Activated CD4-positive, alpha-beta memory T cell treated with anti-CD3 and anti-CD28 coated beads for 36 hours (primary cell): ENCODE data around the gene GLP2R. TPM values are rescaled to one million over a fixed set of nuclear protein-coding genes. Genes with fewer than 3 reads are reported as not detected.
"Not testable (repeated sequence)": the region's sequence is repeated elsewhere in the genome, so short reads cannot be mapped to it uniquely, and the experiment has no call there.

Experiments used
- CTCF ChIA-PET: fragments of 350-600 bp; sonication (Branson Sonifier 250); formaldehyde crosslinking; loops from one replicate; lab custom pipeline; 2021; ENCODE audit warnings: antibody characterized with exemption, inconsistent platforms; lab: Charles Lee
- POLR2A ChIA-PET: fragments of 350-600 bp; sonication (Branson Sonifier 250); formaldehyde crosslinking; loops from one replicate; lab custom pipeline; 2021; ENCODE audit warnings: antibody characterized with exemption; lab: Charles Lee
- DNase-seq: peaks from one replicate; pipeline ENCODE4 v3.0.0-alpha.2; 2020
- H3K27ac Mint-ChIP-seq: one replicate; pipeline ENCODE4 v1.8.0; 2021; ENCODE audit warnings: mixed read lengths
- H3K27me3 Mint-ChIP-seq: one replicate; pipeline ENCODE4 v1.8.0; 2021; ENCODE audit warnings: mixed read lengths
- H3K36me3 Mint-ChIP-seq: one replicate; pipeline ENCODE4 v1.8.0; 2021; ENCODE audit warnings: mixed read lengths
- H3K4me1 Mint-ChIP-seq: one replicate; pipeline ENCODE4 v1.8.0; 2021; ENCODE audit warnings: low read depth, mixed read lengths
- H3K4me3 Mint-ChIP-seq: one replicate; pipeline ENCODE4 v1.8.0; 2021; ENCODE audit warnings: mild to moderate bottlenecking, mixed read lengths
- H3K9me3 Mint-ChIP-seq: one replicate; pipeline ENCODE4 v1.8.0; 2021; ENCODE audit warnings: mixed read lengths
- intact Hi-C: fragments of 100-400 bp; cut with micrococcal nuclease; formaldehyde crosslinking; loops from one replicate; pipeline ENCODE4 v1.15.1; 2023
- total RNA-seq, 2 experiments: library from RNA; stranded (reverse); gene quantifications; one replicate each; pipeline ENCODE4 v1.2.3, GENCODE V29; 2021

Gene GLP2R
- total RNA-seq, 2 experiments from 2014 or later: not detected

GRCh38 chr17:9918804-9919352 is 93.2 kb downstream of the GLP2R start:
- Mint-ChIP-seq H3K9me3 (no peaks in the 10 kb centered on the region), H3K4me1 (no peaks in the 10 kb centered on the region), H3K27me3 (no peaks in the 10 kb centered on the region), H3K36me3 (no peaks in the 10 kb centered on the region), H3K4me3 (no peak overlapping the region), H3K27ac (no peak overlapping the region)
- DNase-seq: no peak
- intact Hi-C loops: no loop called here
- ChIA-PET CTCF (no interaction called here), POLR2A (no interaction called here)

GRCh38 chr17:9921216-9921615 is 95.5 kb downstream of the GLP2R start:
- POLR2A ChIA-PET, H3K27me3 Mint-ChIP-seq, H3K27ac Mint-ChIP-seq, H3K9me3 Mint-ChIP-seq, H3K4me3 Mint-ChIP-seq, H3K36me3 Mint-ChIP-seq, DNase-seq, H3K4me1 Mint-ChIP-seq: not testable (repeated sequence)
- CTCF ChIA-PET: interaction anchor here (1.1 kb wide), 1 partner anchor 696 kb away, joined by 3 read pairs; no protein-coding TSS in a partner anchor
- intact Hi-C loops: loop anchor here (10.0 kb wide), 1 partner anchor 694 kb away; no protein-coding TSS in a partner anchor

- H3K9me3 Mint-ChIP-seq: no peaks in the 10 kb centered on the region
- no peaks in the 10 kb centered on the region for H3K4me1 Mint-ChIP-seq
- no peak overlapping the region for H3K4me3 Mint-ChIP-seq
- ChIA-PET CTCF (interaction anchor here (0.6 to 1.1 kb wide), 2 partner anchors 160 to 695 kb away, joined by 3 to 5 read pairs; no protein-coding TSS in a partner anchor), POLR2A (no interaction called here)
- no peak overlapping the region for H3K27ac Mint-ChIP-seq
- no peak for DNase-seq
- intact Hi-C loops: loop anchor here (10.0 kb wide), 1 partner anchor 693 kb away; no protein-coding TSS in a partner anchor
- no peaks in the 10 kb centered on the region for H3K27me3 Mint-ChIP-seq
- no peaks in the 10 kb centered on the region for H3K36me3 Mint-ChIP-seq
Measured at GRCh38 chr17:9922012-9922848, 96.5 kb downstream of the GLP2R start.

- DNase-seq: no peak
Measured at GRCh38 chr17:9924735-9925191, 99.0 kb downstream of the GLP2R start.

GRCh38 chr17:9925457-9925856 is 99.7 kb downstream of the GLP2R start:
- CTCF ChIA-PET: interaction anchor here (0.7 to 2.8 kb wide), 12 partner anchors 12 to 692 kb away, joined by 3 to 20 read pairs (median 6); partner anchors contain the start of gene RCVRN
- Mint-ChIP-seq H3K4me3 (no peak overlapping the region), H3K36me3 (no peaks in the 10 kb centered on the region), H3K27ac (no peak overlapping the region), H3K4me1 (no peaks in the 10 kb centered on the region), H3K27me3 (no peaks in the 10 kb centered on the region), H3K9me3 (no peaks in the 10 kb centered on the region)
- DNase-seq: no peak
- intact Hi-C loops: loop anchor here (10.0 kb wide), 1 partner anchor 689 kb away; no protein-coding TSS in a partner anchor
- POLR2A ChIA-PET: no interaction called here

More at GRCh38 chr17:9924735-9925191, 99.0 kb downstream of the GLP2R start:
- intact Hi-C loops: loop anchor here (1.0 to 10.0 kb wide), 2 partner anchors 35 to 690 kb away; no protein-coding TSS in a partner anchor
- H3K4me1 Mint-ChIP-seq: no peaks in the 10 kb centered on the region
- no peak overlapping the region for H3K27ac Mint-ChIP-seq
- ChIA-PET CTCF (interaction anchor here (0.6 to 2.8 kb wide), 19 partner anchors 10 to 692 kb away, joined by 3 to 20 read pairs (median 5); partner anchors contain the start of gene RCVRN), POLR2A (interaction anchor here (1.0 kb wide), 1 partner anchor 10 kb away, joined by 4 read pairs; no protein-coding TSS in a partner anchor)
- no peaks in the 10 kb centered on the region for H3K27me3 Mint-ChIP-seq
- no peaks in the 10 kb centered on the region for H3K36me3 Mint-ChIP-seq
- no peak overlapping the region for H3K4me3 Mint-ChIP-seq
- no peaks in the 10 kb centered on the region for H3K9me3 Mint-ChIP-seq

GRCh38 chr17:9926150-9926804 is 100.6 kb downstream of the GLP2R start:
- ChIA-PET CTCF (interaction anchor here (1.9 to 2.1 kb wide), 3 partner anchors 14 to 300 kb away, joined by 7 to 20 read pairs (median 8); partner anchors contain the start of gene RCVRN), POLR2A (interaction anchor here (1.1 kb wide), 1 partner anchor 18 kb away, joined by 3 read pairs; no protein-coding TSS in a partner anchor)
- Mint-ChIP-seq H3K36me3 (no peaks in the 10 kb centered on the region), H3K27me3 (no peaks in the 10 kb centered on the region), H3K4me3 (no peak overlapping the region), H3K27ac (no peak overlapping the region), H3K9me3 (no peaks in the 10 kb centered on the region), H3K4me1 (no peaks in the 10 kb centered on the region)
- intact Hi-C loops: loop anchor here (10.0 kb wide), 1 partner anchor 689 kb away; no protein-coding TSS in a partner anchor
- no peak for DNase-seq

- POLR2A ChIA-PET: no interaction called here
- H3K4me1 Mint-ChIP-seq: no peaks in the 10 kb centered on the region
- no peak overlapping the region for H3K27ac Mint-ChIP-seq
- H3K36me3 Mint-ChIP-seq: no peaks in the 10 kb centered on the region
- H3K9me3 Mint-ChIP-seq: no peaks in the 10 kb centered on the region
- CTCF ChIA-PET: interaction anchor here (1.6 kb wide), 1 partner anchor 59 kb away, joined by 3 read pairs; no protein-coding TSS in a partner anchor
- no peak for DNase-seq
- intact Hi-C loops: loop anchor here (10.0 kb wide), 1 partner anchor 686 kb away; no protein-coding TSS in a partner anchor
- H3K4me3 Mint-ChIP-seq: no peak overlapping the region
- H3K27me3 Mint-ChIP-seq: peaks cover 2% of the 10 kb centered on the region
Measured at GRCh38 chr17:9928601-9929333, 103.0 kb downstream of the GLP2R start.

GRCh38 chr17:9929871-9930270 is 104.1 kb downstream of the GLP2R start:
- intact Hi-C loops: loop anchor here (10.0 kb wide), 1 partner anchor 685 kb away; no protein-coding TSS in a partner anchor
- Mint-ChIP-seq H3K9me3 (no peaks in the 10 kb centered on the region), H3K36me3 (no peaks in the 10 kb centered on the region), H3K4me1 (no peaks in the 10 kb centered on the region), H3K27ac (no peak overlapping the region), H3K27me3 (peaks cover 2% of the 10 kb centered on the region), H3K4me3 (no peak overlapping the region)
- ChIA-PET CTCF (no interaction called here), POLR2A (no interaction called here)
- no peak for DNase-seq

GRCh38 chr17:9931144-9931741 is 105.5 kb downstream of the GLP2R start:
- intact Hi-C loops: no loop called here
- Mint-ChIP-seq H3K4me3 (no peak overlapping the region), H3K27me3 (peaks cover 2% of the 10 kb centered on the region), H3K4me1 (no peaks in the 10 kb centered on the region), H3K9me3 (no peaks in the 10 kb centered on the region), H3K36me3 (no peaks in the 10 kb centered on the region), H3K27ac (no peak overlapping the region)
- POLR2A ChIA-PET: no interaction called here
- CTCF ChIA-PET: no interaction called here
- DNase-seq: no peak

GRCh38 chr17:9932491-9932890 is 106.8 kb downstream of the GLP2R start:
- Mint-ChIP-seq H3K4me3 (no peak overlapping the region), H3K27me3 (peaks cover 2% of the 10 kb centered on the region), H3K4me1 (no peaks in the 10 kb centered on the region), H3K9me3 (no peaks in the 10 kb centered on the region), H3K36me3 (no peaks in the 10 kb centered on the region), H3K27ac (no peak overlapping the region)
- ChIA-PET CTCF (no interaction called here), POLR2A (no interaction called here)
- DNase-seq: no peak
- intact Hi-C loops: no loop called here
